HEK293 (cell line): ENCODE data around the gene SF1.

Source experiments
- CTCF ChIP-seq: fragments of 450-650 bp; formaldehyde crosslinking; IDR thresholded peaks from 2 replicates; pipeline ENCODE4 v1.5.1; 2016; ENCODE audit warnings: missing biosample characterization, missing genetic modification characterization
- PBX3 ChIP-seq: sonication (generic); formaldehyde crosslinking; IDR thresholded peaks from 2 replicates; pipeline ENCODE4 v1.8.1; 2022; ENCODE audit warnings: mild to moderate bottlenecking, moderate library complexity, missing genetic modification reagents
- ZBTB17 ChIP-seq: fragments of 450-650 bp; formaldehyde crosslinking; IDR thresholded peaks from 2 replicates; pipeline ENCODE4 v1.5.1; 2016; ENCODE audit warnings: missing biosample characterization, missing genetic modification characterization
- ZNF19 ChIP-seq: fragments of 450-650 bp; formaldehyde crosslinking; IDR thresholded peaks from 2 replicates; pipeline ENCODE4; 2016; ENCODE audit warnings: missing biosample characterization, missing genetic modification characterization, low read depth
- ZNF692 ChIP-seq: fragments of 450-650 bp; formaldehyde crosslinking; IDR thresholded peaks from 2 replicates; pipeline ENCODE4 v1.5.1; 2016; ENCODE audit warnings: missing biosample characterization, missing genetic modification characterization

- TF ChIP-seq CTCF (tag by site-specific recombination) (no peak), ZNF19 (tag by site-specific recombination) (no peak), ZNF692 (tag by site-specific recombination) (no peak), ZBTB17 (tag by site-specific recombination) (no peak), PBX3 (CRISPR knock-in tag) (no peak)
These were observed 24.8 kb downstream of the SF1 start for GRCh38 chr11:64753380-64754123.
